Caco-2 (cell line): ENCODE results near the gene PPP1R36. TPM values are rescaled to one million over a fixed set of nuclear protein-coding genes. Genes with fewer than 3 reads are reported as not detected.

Experiments
- total RNA-seq: library from RNA; stranded (reverse); gene quantifications from 2 replicates; pipeline ENCODE4 v1.2.3, GENCODE V29; 2022

The PPP1R36 gene
- total RNA-seq, 1 experiment from 2014 or later, result 2.9 TPM

Other genes starting within 250 kb of the PPP1R36 start
- 180 and 203 TPM in 2 replicates for gene MTHFD1, start 161.6 kb upstream of the PPP1R36 start, total RNA-seq
- 15.0 and 15.9 TPM in 2 replicates for gene AKAP5, start 84.5 kb upstream of the PPP1R36 start, total RNA-seq
- 8.8 and 10.0 TPM in 2 replicates for gene ZBTB25, start 46.1 kb upstream of the PPP1R36 start, total RNA-seq
- gene ZBTB1, start 45.2 kb upstream of the PPP1R36 start, total RNA-seq, result 34.3 TPM in 2 replicates
- gene HSPA2, start 9.2 kb upstream of the PPP1R36 start, total RNA-seq, result 8.3 and 8.7 TPM in 2 replicates
- gene PLEKHG3, start 154.5 kb downstream of the PPP1R36 start, total RNA-seq, result 85.9 and 90.8 TPM in 2 replicates